GM18519 (cell line): ENCODE measurements around the gene FHL1.
"Not testable (repeated sequence)": the region's sequence is repeated elsewhere in the genome, so short reads cannot be mapped to it uniquely, and the experiment has no call there.

Source experiments
- ATAC-seq: cut with Tn5 transposase; IDR thresholded peaks from one replicate; pipeline ENCODE4 v1.9.1; 2021; ENCODE audit warnings: mild to moderate bottlenecking, moderate library complexity; ENCODE audit not compliant: unreplicated experiment, low FRiP score

FHL1 gene

GRCh38 chrX:136147315-136147901 is at the start of gene FHL1:
Gene FHL1 (plus strand): TSS chrX:136147533.
- ATAC-seq: no peak

GRCh38 chrX:136097871-136098805 is 49.2 kb upstream of the FHL1 start:
- ATAC-seq: no peak

DNA sequence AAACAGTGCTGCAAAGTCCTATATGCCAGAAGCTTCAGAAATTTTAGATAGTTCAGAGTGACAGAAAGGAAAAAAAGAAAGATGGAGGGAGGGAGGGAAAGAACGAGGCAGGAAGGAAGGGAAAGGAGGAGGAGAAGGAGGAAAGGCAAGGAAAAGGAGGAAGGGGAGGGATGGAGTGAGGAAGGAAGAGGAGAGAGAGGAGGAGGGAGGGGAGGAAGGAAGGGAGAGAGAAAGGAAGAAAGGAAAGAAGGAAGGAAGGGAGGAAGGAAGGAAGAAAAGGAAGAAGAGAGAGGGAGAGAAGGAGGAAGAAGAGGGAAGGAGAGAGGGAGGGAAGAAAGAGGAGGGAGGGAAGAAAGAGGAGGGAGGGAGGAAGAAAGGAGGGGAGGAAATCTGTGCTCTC is 42.4 kb upstream of the FHL1 start:
- no peak for ATAC-seq

DNA sequence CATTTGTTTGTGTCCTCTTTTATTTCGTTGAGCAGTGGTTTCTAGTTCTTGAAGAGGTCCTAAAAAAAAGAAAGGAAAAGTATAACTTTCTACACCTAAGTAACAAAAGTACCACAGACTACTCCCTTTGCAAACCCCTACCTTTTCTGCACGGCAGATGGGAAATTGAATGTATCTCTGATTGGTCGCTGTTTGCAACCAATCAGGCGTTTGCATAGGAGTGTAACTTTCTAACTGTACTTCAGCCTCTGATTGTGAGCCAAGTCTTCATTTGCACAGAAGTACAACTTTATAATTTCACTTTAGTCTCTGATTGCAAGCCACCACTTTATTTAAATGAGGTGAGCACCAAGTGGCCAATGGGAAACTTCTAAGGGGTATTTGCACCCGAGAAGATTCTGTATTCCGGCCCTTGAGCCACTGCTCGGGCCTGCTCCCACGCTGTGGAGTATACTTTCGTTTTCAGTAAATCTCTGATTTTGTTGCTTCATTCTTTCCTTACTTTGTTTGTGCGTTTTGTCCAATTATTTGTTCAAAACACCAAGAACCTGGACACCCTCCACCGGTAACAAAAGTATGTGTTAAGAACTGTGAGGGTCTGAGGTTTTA is 40.3 kb upstream of the FHL1 start:
- ATAC-seq: no peak

DNA sequence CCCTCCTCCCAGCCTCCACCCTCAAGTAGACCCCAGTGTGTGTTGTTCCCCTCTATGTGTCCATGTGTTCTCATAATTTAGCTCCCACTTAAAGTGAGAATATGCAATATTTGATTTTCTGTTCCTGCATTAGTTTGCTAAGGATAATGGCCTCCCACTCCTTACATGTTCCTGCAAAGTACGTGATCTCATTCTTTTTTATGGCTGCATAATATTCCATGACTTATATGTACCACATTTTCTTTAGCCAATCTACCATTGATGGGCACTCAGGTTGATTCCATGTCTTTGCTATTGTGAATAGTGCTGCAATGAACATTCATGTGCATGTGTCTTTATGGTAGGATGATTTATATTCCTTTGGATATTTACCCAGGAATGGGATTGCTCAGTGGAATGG is 38.4 kb upstream of the FHL1 start:
- ATAC-seq: not testable (repeated sequence)

DNA sequence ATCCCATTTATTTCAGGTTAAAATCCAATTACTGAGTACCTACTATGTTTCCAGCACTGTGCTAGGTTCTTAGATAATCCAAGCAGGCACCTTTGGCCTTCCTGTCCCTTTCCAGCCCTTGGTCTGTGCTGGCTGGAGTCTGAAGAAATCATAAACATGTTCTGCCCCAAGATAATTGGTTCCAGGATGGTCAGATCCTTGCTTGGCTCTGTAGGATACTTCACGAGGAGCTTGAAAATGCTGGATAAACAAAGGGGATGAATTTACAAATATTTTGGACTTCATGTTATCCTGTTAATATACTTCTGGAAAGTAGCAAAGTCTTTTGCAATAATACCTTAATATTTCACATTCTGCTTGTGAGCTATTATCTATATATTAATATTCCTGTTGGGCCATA is 35.0 kb upstream of the FHL1 start:
- no peak for ATAC-seq

DNA sequence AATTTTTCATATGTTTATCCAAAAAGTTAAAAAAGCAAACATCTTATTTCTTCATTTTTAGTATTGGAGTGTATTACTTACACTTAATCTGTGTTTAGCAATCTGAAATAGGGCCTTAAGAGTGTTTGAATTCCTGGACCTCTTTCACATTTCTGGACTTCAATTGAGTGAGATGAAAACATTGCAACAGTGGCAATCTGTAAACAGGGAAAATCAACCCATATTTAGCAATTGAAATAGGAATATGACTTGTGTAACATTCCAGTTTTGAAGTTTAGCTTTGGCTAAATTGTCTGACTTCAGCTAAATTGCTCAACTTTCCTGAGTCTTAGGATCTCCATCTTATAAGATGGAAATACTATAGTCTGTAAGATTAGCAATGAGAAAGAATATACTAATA is 34.6 kb upstream of the FHL1 start:
- ATAC-seq: no peak

- no peak for ATAC-seq
Observed at GRCh38 chrX:136115126-136115903, 32.0 kb upstream of the FHL1 start.

DNA sequence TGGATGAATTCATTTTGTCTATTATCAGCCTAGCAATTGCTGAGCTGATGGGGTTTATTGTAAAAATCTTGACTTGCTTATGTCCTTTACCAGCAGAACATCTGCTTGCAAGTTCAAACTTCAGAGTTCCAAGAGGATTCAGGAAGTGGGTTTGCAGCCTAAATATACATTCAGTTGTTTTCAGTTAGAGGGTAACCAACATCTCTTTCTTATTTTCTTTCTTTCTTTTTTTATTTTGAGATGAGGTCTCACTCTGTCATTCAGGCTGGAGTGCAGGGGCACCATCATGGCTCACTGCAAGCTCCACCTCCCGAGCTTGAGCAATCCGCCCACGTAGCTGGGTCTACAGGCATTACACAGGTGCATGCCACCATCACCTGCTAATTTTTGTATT is 31.4 kb upstream of the FHL1 start:
- no peak for ATAC-seq

GRCh38 chrX:136121788-136122187 is 25.5 kb upstream of the FHL1 start:
- no peak for ATAC-seq

DNA sequence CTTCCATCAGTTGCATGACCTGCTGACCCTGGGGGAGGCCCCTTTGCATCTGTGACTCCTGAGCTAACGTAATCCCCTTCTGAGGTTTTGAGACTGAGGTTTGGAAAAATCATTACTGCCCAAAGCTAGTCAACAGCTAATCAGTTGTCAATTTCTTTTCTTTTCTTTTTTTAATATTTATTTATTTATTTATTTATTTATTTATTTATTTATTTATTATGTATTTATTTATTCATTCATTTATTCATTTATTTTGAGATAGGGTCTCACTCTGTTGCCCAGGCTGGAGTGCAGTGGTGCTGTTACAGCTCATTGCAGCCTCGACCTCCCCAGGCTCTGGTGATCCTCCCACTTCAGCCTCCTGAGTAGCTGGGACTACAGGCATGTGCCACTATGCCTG is 25.1 kb upstream of the FHL1 start:
- no peak for ATAC-seq

GRCh38 chrX:136125106-136125505 is 22.2 kb upstream of the FHL1 start:
- ATAC-seq: no peak

- ATAC-seq: no peak
Observed at GRCh38 chrX:136126371-136126770, 21.0 kb upstream of the FHL1 start.

GRCh38 chrX:136126872-136127406 is 20.4 kb upstream of the FHL1 start:
- ATAC-seq: no peak

GRCh38 chrX:136128743-136129142 is 18.6 kb upstream of the FHL1 start:
- no peak for ATAC-seq

- no peak for ATAC-seq
Observed at GRCh38 chrX:136130931-136131833, 16.2 kb upstream of the FHL1 start.

GRCh38 chrX:136138939-136139338 is 8.4 kb upstream of the FHL1 start:
- ATAC-seq: no peak

DNA sequence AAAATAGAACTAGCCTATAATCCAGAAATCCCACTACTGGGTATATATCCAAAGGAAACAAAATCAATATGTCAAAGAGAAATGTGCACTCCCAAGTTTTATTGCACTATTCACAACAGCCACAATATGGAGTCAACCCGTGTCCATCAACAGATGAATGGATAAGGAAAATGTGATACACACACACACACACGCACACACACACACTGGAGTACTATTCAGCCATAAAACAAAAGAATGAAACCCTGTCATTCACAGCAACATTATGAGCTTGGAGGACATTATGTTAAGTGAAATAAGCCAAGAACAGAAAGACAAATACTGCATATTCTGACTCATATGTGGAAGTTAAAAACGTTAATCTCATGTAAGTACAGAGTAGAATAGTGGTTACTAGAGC is 5.8 kb upstream of the FHL1 start:
- ATAC-seq: no peak

GRCh38 chrX:136142592-136142991 is 4.7 kb upstream of the FHL1 start:
- no peak for ATAC-seq

GRCh38 chrX:136143711-136144110 is 3.6 kb upstream of the FHL1 start:
- ATAC-seq: no peak
